GM18519 (cell line): Measurements from ENCODE around the gene SEMA3E.
"Not testable (repeated sequence)": the region's sequence is repeated elsewhere in the genome, so short reads cannot be mapped to it uniquely, and the experiment has no call there.

Experiments used
- ATAC-seq: cut with Tn5 transposase; IDR thresholded peaks from one replicate; pipeline ENCODE4 v1.9.1; 2021; ENCODE audit warnings: mild to moderate bottlenecking, moderate library complexity; ENCODE audit not compliant: unreplicated experiment, low FRiP score

The SEMA3E gene

DNA sequence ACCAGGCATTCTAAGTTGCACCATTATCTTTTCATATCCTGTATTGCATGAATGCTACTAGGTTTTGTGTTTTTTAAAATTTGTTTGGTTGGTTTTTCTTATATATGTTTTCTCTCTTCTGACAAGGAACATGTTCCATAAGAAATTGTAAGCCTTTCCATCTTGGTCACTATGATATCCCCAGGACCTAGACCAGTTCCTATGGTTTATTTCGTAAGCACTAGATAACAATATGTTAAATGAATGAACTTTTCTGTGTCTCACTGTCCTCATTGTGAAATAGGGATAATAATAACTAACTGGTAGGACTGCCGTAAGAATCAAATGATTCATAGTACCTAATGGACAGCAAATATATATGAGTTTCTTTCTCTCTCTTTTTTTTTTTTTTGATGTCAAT lies 146.3 kb downstream of the SEMA3E start:
- ATAC-seq: no peak

DNA sequence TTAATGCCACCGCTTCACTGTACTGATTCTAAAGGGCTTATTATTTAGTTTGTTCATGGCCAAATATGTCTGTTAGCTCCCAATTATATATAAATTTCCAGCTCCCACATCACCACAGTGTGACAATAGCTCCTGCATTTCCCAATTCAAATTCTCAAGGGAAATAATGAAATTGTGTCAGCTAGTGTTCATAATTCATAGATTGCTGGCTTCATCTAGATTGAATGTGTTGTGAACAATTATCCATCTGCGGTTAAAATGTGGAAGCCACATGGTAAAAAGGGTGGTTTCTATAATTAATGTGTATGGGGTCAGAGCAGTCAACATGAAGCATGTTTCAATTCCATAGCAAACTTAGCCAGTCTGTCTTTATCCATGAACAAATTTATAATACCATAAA lies 154.3 kb downstream of the SEMA3E start:
- no peak for ATAC-seq

DNA sequence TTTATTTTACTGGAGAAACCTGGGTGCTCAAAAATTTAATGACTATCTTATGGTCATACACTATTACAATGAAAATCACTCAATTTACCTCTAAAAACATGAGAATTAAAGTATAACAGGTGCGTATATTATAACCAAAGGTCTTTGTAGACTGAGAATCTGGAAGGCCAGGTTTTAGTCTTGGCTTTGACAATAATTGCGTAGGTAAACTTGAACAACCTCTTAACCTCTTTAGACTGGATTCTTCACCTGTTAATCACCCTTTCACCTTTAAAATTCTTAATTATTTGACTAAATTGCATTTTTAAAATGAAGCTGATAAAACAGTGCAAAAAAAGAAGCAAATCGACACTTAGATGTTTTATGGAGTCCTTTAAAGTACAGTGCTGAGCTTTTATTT lies 156.1 kb downstream of the SEMA3E start:
- no peak for ATAC-seq

DNA sequence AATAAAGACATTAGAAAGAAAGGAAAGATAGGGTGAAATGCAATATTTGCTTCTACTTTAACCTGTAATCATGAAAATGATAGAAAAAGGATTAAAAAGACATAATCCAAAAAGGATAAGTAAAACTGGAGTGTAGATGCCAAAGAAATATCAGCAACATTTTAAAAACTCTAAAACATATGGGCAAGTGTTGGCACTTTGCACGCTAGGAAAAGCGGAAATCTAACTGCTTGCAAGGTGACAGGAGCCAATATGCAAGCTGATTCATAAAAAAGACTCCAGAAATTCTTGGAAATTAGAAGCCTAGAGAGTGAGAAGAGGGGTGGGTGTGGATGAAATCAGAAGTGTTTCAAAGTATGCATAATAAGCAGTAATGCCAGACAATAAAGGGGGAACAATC lies 161.1 kb downstream of the SEMA3E start:
- no peak for ATAC-seq

DNA sequence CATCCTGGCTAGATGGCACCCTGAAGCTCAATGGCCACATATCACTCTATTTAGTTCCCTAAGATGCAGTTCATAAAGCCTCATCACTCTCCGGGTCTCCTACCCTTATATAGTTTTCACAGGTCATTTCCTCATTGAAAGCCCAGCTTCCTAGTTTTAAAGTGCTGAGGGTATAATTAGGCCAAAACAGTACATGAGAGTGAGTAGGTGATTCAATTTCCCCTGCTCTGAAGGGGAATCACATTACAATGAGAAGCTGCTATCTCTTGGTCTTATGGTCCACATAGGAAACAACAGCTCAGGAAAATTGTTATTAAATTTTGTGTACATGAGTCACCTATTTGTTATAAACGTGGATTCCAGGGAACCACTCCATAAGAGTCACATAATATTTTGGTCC lies 162.0 kb downstream of the SEMA3E start:
- ATAC-seq: no peak

DNA sequence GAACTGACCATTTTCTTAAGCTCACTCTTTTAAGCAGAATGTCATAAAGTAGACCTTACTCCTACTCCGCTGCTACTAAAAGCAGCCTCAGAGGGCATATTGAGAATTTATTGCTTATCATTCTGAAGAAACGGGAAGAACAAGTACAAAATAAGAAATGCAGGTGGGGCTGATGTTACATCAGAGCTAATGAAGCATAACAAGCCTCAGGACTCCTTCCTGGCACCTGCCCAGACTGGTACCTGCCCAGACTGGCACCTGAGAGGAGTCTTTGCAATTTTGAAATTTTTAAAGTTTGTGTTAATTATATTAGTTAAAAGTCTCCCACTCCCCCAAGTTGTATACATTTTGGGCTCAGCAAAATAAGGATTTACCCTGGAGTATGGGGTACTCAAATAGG lies 162.4 kb downstream of the SEMA3E start:
- no peak for ATAC-seq

DNA sequence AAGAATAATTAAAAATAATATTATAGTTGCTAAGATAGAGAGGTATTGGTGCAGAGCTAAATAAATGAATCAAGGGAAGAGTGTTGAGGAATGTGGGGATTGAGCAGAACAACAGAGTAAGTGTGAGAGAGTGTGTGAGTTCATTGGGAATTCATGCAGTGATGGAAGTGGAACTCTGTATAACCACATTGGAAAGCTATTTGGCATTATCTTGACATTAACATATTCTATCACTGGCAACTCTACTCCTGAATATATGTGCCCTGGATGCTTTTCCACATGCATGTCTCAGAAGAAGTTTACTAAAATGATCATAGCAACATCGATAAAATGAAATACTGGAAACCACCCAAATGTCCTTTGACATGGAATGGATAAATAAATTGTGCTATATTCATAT lies 164.1 kb downstream of the SEMA3E start:
- no peak for ATAC-seq

DNA sequence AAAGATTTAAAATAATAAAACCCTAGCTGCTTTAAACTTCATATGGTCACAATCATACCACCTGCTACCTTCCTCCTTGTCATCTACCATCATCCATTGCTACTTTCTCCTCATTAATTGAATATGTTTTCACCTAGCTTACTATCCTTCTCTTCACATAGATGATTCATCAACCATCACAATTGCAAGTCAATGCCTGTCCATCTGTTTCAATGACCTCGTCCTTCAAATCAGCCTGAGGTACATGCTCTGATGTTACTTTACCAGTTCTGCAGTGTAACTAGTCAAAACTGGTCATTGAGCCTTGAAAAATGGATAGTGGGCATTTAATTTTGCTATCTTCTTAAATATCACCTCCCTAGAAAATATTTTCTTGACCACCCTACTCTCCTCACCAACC lies 164.7 kb downstream of the SEMA3E start:
- no peak for ATAC-seq

DNA sequence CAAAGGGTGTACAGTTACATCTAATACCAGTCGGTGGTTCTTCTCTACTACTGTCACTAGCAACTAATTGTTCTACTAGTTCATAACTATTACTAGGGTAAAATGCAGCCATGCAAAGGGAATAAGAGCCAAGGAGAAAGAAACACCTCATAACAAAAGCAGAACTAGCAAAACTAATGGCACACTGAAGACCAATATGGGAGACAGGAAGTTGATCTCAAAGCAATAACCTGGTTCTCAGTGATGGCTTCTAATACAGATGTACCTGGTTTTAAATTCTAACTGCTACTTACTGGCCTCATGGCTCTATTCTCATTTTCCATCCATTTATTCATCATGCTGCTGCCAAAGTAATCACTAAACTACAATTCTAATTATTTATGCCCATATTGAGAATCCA lies 170.3 kb downstream of the SEMA3E start:
- no peak for ATAC-seq

DNA sequence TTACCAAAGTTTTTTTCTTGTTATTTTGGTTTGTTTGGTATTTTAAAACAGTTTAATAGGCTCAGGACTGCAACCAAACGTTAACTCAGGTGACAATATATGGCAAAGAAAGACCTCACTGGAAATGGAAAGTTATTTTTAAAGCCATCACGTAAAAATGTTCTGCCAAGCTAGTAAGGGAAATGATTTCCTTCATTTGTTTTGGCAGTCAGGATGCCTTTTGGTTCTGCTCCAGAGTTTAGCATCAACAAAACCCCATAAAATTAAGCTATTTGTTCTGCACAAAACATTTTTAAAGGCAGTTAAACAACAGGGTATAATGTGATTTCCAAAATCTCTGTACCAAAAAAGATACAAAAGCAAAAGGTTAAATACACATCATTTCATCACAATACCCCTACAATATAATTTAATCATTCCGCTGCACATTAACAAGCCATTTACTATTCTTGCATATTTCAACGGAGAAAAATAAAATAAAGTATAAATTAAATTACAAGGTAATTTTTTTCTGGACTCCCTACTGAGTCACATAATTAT lies 172.4 kb downstream of the SEMA3E start:
- ATAC-seq: no peak

DNA sequence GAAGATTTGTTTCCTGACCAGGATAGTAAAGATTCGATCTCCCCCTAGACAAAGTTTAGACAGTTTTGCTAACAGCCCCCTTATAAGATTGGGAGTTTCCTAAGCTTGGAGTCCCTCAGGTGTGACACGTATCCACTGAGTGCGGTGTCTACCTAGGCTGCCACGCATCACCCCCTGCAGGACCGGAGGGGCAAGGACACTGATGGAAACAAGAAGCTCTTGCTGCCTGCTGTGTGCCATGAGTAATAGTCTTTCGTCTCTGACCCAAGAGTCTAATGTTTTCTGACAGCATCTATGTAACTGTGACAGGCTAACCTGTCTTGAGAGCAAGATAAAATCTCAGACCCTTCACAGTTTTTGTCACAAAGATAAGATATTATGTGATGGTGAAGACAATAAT lies 173.5 kb downstream of the SEMA3E start:
- ATAC-seq: no peak

DNA sequence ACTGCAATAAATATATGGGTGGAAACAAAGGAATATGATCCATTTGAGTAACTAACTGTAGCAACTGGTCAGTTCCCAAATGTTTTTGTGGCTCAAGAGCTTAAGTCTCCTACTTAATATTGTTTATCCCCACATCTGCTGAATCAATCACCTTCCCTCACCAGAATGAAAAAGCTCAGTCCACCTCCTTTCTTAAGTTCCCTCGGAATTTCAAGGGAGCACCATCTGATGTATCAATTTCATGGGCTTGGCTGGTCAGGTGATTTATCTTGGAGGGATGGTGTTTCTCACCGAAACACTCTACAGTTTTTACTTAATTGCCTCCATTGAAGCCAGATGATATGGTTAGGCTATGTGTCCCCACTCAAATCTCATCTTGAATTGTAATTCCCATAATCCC lies 176.6 kb downstream of the SEMA3E start:
- ATAC-seq: no peak

DNA sequence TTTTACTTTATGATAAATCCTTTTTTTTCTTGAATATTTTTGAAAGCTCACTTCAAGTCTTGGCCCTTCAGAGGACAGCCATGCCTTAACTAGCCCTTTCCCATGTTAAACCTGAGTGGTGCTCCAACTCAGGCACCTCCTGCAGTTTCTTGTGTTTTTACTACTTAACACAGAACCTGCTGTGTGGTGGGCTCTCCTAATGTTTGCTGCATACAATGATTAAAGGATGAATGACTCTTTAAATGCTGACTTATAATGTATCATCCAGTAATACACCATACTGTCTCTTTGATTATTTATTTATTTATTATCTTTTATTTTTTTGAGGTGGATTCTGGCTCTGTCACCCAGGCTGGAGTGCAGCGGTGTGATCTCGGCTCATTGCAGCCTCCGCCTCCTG lies 179.4 kb downstream of the SEMA3E start:
- ATAC-seq: no peak

DNA sequence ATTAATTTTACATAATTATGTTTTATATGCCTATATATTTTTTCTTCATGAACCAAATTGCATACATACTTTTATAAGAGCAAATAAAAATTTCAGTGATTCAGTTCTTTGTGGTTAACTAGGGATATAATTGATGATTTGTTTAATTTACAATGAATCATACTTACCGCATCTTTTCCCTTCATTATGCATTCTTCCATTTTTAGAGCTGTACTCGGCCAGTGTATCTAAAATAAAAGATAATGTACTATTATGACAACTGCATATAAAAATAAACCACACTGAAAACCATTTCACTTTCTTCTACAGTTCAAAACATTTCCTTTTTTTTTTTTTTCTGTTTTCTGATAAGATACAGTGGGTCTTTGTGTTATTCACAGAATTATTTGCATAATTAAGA lies 179.9 kb downstream of the SEMA3E start:
- no peak for ATAC-seq

DNA sequence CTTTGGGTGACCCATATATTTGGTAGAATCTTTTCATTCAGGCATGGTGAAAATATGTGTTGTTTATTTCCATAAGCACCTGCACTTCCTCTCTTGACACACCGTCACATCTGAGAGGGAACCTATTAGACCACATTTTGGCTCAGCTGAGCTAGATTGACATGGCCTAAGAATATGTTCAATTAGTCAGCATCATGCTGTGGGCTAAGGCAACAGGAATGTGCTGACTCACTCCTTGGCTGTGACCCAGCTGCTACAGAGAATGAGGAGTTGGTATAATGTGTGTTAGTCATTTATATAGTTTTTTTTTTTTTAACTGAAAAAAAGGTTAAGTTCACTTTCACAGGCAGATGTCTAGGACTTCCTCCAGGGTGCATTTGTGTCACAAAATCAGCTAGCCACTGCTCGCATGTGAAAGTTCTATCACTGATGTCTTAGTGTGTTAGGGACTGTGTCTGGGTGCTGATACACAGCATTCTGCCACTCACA lies 180.6 kb downstream of the SEMA3E start:
- ATAC-seq: peak; percentile 81

DNA sequence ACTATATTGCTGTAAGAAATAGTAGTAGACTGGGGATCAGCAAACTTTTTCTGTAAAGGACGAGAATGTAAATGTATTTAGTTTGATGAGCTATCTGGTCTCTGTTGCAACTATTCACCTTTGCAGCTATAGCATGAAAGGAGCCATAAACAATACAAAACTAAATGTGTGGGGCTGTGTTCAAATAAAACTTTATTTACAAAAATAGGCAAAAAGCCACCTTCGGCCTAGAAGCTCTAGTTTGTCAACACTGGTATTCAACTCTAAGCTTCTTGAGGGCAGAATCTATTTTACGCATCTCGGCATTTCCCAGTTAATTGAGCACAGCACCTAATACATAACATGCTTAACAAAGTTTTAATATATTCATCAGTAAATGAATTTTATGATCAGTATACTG lies 181.4 kb downstream of the SEMA3E start:
- no peak for ATAC-seq

DNA sequence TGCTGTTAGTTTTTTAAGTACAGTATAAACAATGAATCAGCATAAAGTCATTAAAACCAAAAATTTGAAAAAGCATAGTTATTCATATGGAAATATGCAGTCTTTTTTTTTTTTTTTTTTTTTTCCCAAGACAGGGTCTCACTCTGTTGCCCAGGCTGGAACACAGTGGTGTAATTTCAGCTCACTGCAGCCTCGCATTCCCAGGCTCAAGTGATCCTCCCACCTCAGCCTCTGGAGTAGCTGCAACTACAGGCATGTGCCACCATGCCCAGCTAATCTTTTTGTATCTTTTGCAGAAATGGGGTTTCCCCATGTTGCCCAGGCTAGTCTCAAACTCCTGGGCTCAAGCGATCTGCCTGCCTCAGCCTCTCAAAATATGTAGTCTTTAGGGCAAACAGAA lies 182.0 kb downstream of the SEMA3E start:
- no peak for ATAC-seq

DNA sequence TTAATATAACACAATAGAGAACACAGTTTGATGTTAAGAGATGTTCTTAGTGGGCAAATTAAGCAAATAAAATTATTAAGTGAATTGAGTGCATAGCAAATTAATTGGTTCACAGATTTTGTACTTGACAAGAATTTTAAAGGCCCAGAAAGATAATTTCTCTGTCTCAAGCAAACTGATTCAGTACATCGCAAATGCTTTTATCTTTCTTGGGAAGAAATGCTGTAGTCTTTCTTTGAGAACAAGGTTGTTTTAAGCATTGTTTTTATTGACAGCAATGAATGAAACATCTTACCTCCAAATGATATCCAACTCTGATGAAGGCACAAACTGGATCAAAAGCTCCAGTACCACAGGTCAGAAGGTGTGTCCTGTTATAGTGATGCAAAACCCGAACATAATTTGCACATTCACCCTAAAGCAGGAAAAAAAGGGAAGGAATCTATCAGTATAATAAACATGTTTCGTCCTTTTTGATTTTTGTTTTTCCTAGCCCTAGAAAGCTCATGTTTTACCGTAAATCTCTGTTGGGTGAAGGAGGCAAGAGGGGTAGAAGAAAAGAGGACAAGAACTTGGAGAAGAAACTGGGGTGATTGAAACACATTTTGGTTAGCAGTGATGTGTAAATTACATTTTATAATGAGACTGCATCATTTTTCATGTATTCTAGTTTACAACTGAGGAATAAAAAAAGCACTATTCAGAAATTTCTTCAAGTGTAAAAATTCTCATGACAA lies 182.6 kb downstream of the SEMA3E start:
- ATAC-seq: no peak

DNA sequence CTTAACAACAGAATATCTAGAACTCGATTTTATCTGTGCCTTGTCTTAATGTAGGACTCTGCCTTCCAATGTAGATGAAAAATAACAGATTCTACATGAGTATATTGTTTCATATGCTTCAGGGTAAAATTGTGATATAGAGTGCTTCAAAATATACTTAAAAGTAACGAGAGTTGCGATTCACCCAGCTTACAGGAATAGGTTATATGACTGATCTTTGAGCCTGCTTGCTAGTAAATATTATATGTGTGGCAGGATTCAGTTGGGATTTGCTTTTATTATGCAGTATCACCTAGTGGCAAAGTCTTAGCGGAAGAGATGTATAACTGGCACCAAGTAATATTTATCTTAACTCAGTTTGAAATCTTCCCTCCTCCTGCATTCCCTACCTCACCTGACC lies 183.3 kb downstream of the SEMA3E start:
- no peak for ATAC-seq

DNA sequence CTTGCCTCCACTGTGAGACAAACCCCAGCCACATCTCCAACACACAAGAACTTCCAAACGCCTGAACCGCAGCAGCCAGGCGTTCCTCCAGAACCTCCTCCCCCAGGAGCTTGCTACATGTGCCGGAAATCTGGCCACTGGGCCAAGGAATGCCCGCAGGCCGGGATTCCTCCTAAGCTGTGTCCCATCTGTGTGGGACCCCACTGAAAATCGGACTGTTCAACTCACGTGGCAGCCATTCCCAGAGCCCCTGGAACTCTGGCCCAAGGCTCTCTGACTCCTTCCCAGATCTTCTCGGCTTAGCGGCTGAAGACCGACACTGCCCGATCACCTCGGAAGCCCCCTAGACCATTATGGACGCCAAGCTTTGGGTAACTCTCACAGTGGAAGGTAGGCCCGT lies 187.1 kb downstream of the SEMA3E start:
- ATAC-seq: not testable (repeated sequence)

DNA sequence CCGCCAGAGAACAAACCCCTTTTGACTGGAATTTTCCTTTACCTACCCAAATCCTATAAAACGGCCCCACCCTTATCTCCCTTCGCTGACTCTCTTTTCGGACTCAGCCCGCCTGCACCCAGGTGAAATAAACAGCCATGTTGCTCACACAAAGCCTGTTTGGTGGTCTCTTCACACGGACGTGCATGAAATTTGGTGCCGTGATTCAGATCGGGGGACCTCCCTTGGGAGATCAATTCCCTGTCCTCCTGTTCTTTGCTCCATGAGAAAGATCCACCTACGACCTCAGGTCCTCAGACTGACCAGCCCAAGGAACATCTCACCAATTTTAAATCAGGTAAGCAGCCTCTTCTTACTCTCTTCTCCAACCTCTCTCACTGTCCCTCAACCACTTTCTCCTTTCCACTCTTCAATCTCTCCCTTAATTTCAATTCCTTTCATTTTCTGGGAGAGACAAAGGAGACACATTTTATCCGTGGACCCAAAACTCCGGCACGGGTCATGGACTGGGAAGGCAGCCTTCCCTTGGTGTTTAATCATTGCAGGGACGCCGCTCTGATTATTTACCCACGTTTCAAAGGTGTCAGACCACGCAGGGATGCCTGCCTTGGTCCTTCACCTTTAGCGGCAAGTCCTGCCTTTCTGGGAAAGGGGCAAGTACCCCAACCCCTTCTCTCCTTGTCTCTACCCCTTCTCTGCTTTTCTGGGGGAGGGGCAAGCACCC lies 188.8 kb downstream of the SEMA3E start:
- ATAC-seq: not testable (repeated sequence)
